Stimulated activated CD4-positive, alpha-beta T cell treated with anti-CD3 and anti-CD28 coated beads, Interleukin-12 subunit alpha, Interleukin-12 subunit beta, amount 100 ng/mL, for 24 hours (primary cell): ENCODE results near the gene FBXL17.

Experiments
- DNase-seq, 2 experiments: peaks; one replicate each; pipeline ENCODE4 v3.0.0-alpha.2; 2020; ENCODE audit warnings: low read depth in 2 of 2

FBXL17 gene

GRCh38 chr5:107915176-107915812 lies 466.6 kb downstream of the FBXL17 start:
- no peak for DNase-seq

- DNase-seq = no peak
Observed at GRCh38 chr5:107913494-107913893, 468.4 kb downstream of the FBXL17 start.

DNA sequence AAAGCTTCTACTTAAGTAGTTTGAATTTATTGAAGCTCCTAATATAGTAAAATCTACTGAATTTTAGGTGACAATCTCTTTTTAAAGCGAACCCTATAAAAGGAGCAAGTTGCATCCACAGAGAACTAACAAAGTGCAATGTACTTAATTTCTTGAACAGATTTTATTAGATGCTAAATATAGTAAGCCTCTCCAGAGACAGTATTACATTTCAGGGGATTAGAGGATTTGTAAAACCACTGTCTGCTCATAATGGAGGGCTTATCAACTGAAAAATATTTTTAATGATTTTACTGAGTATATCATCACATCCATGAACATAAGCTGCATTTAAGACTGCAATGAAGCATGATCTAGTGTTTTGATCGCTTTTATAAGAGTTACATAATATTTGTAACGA lies 481.2 kb downstream of the FBXL17 start:
- no peak for DNase-seq

DNA sequence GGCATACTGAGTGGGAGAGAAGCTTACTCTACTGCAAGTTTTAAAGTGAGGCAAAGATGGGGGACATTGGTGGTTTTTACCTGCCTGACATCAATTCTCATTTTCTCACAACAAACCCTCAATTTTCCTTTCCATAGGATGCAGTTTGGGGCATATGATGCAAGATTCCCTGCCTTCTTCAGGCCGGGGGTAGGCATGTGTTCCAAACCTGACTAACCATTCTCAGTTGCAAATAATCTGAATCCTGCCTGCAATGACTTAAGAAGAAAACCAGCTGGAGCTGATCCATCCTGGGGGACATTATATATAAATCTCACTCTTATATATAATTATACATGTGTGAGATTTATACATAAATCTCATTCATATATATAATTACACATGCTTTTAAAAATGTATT lies 487.5 kb downstream of the FBXL17 start:
- no peak for DNase-seq

GRCh38 chr5:107893642-107894041 lies 488.3 kb downstream of the FBXL17 start:
- no peak for DNase-seq

- DNase-seq = no peak
Observed at GRCh38 chr5:107889387-107889786, 492.5 kb downstream of the FBXL17 start.

DNA sequence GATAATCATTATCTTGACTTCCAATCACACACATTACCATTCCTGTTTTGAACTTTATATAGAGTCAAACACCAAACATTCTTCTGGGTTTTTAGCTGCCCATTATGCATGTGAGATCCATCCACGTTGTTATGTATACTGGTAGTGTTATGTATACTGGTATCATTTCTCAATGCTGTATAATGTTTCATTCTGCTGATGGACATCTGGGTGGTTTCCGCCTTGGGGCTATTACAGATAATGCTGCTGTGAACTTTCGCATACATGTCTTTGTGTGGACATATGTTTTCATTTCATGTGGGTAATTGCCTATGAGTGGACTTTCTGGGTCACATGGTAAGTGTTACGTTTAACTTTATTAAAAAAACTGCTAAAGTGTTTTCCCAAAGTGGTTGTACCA lies 493.4 kb downstream of the FBXL17 start:
- DNase-seq = no peak

DNA sequence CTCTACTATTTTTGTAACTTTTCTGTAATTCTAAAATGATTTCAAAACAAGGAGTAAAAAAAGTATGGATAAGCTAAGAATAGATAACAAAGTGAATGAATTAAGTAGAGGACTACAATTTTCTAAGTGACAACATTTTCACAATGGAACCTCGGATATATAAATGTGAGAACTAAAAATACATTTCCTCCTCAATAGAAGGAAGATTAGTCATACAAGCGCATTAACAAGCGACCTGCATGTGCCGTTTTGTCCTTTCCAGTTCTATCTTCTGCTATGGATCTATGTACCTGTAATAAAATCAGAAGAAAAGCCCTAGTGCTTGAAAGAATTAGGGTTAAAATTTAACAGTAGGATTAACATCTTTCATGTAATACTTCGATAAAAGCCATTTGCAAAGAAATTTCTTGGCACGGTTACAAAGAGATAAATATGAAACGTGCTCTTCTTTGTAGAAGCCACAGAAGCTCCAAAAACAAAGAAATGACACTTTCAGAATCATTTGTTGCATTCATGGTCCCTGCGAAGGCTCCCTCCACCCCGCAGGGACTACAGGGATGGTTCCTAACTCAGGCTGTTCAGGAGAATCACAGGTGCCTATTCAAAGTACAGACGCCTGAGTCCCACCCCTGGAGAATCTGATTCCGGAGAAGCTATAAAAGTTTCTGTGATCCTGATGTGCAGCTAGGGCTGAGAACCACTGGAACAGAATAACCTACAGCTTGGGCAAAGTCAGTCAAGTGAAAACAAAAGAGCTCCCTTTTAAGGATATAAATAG lies 494.5 kb downstream of the FBXL17 start:
- no peak for DNase-seq

DNA sequence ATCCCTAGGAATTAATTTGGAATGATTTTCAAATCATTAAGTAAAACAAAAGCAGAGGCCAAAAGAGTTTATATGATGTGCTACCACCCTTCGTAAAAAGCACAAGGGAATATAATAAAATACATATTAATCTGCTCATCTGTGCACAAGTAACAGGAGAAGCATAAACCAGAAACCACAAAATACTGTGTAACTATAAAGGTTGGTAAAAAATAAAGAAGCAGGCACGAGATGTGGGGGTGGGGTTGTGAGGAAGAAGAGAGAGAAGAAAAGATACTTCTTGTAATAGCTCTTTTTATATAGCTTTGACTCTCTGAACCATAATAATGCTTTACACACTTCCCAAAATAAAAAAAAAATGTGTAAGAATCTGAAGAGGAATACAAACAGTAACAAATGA lies 496.3 kb downstream of the FBXL17 start:
- DNase-seq = no peak

- DNase-seq = no peak
Observed at GRCh38 chr5:107884871-107885270, 497.0 kb downstream of the FBXL17 start.

DNA sequence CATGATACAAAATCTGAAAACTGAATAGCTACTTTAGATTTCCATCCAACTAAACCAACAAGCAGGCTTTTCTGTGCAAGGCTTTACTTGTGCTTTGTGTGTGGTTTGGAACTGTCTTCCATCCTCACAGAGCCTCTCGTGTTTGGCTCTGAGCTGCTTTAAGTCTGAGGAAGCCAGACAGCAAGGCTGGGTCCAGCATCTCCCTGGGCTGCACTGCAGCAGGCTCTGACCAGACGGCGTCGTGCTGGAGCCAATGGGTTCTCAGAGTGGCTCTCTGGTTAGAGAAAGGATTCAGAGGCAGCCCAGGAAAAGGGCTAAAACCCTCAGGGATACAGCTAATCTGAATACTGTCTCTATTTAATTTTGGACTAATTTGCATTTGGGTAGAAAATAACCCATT lies 503.2 kb downstream of the FBXL17 start:
- no peak for DNase-seq

GRCh38 chr5:107876906-107877305 lies 505.0 kb downstream of the FBXL17 start:
- DNase-seq = no peak

- no peak for DNase-seq
Observed at GRCh38 chr5:107876261-107876660, 505.6 kb downstream of the FBXL17 start.

GRCh38 chr5:107875833-107876232 lies 506.1 kb downstream of the FBXL17 start:
- DNase-seq = no peak

- no peak for DNase-seq
Observed at GRCh38 chr5:107874795-107875194, 507.1 kb downstream of the FBXL17 start.

GRCh38 chr5:107873877-107874276 lies 508.0 kb downstream of the FBXL17 start:
- no peak for DNase-seq

- no peak for DNase-seq
Observed at GRCh38 chr5:107871023-107871422, 510.9 kb downstream of the FBXL17 start.

DNA sequence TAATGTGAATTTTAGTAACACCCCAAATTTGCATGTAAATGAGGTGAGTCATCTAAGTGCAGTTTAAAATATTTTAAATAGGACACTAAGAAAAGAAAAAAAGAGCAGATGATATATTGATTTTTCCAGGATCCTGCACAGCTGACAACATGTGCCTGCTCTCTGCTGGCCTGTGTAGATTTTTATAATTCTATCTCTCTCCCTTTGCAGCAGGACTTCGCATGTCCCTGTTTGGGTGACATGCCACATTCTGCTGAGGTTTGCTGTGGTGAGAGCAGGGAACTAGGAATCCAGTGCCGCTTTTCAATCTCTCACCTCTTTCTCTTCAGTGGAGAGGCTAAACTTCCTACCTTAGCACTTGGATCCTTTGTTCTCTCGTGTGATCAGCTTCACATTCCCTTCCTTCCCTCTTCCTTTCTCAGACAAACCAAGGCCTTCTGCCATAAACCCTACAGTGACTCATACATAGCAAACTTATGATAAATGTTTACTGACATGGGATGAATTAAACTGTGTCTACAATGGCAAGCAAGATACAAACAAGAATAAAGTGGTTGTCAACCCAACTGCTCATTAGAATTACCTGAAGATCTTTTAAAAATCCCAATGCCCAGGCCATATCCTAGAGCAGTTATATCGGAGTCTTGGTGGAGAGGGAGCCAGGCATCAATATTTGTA lies 512.3 kb downstream of the FBXL17 start:
- DNase-seq = no peak

DNA sequence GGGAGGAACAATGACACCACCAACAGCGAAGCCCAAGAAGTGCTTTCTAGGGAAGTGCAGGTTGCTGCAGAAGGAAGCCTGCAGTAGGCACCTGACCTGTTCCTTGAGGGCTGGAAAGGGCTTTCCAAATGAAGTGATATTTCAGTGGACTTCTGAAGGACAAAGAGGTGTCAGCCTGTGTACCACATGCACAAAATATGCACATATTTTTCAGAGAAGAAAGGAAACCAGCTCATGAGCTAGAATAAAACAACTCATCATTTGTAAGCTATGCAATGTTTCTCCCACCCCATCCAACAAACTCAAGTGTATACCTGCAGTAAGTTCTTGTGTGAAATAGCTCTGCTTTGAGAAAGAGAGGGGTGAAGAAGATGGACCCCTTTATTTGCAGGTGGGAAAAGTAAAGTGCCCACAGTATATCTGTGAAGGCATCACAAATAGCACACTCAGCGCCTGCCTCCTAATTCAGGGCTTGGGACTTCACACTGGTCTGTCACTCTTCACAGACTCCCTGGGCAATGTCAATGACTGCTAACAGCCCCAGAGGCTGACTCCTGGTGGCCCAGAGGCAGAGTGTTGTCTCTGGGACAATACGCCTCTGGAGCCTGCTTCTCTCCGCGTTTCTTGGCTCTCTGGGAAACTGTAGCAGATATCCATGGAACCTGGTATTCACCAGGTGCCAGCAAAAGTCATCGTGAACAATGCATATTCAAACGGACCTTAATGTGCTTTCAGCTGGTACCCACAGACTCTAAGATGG lies 513.1 kb downstream of the FBXL17 start:
- no peak for DNase-seq

DNA sequence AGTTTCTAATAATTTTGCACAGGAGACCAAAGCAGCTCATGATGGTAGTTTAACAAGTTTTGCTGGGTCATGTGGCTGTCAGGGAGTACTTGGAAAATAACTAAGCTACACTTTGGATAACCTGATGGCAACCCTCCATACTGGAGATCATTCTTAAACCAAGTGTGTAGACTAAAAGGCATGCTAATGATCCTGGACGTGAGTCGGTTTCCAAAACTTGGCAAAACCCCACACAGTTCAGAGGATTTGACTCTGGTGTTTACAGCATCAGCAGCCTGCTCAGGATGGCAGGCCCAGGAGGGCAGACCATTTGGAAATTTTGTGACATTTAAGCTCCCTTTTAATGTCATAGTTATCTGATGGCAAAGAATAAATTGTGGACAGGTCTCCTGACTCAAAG lies 514.6 kb downstream of the FBXL17 start:
- DNase-seq = no peak

- no peak for DNase-seq
Observed at GRCh38 chr5:107864793-107865192, 517.1 kb downstream of the FBXL17 start.

DNA sequence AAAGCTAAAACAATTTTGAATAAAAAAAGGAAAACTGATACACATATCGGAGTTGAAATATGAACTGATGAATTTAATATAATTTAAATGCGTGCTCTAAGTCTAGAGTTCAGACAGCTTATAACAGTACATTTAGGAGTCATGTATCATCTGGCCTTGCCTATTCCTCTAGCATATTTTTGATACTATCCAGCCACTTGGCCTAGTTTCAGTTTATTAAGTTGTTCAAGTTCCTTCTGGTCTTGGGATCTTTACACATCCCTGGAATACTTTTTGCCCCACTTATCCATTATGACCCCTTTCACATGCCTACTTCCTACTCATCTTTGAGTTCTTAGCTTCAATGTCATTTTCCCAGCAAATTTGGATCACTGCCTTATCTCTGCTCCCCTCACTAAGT lies 518.8 kb downstream of the FBXL17 start:
- DNase-seq = no peak
